ENCODE measurements around the gene PLXDC1.

Gene PLXDC1

DNA sequence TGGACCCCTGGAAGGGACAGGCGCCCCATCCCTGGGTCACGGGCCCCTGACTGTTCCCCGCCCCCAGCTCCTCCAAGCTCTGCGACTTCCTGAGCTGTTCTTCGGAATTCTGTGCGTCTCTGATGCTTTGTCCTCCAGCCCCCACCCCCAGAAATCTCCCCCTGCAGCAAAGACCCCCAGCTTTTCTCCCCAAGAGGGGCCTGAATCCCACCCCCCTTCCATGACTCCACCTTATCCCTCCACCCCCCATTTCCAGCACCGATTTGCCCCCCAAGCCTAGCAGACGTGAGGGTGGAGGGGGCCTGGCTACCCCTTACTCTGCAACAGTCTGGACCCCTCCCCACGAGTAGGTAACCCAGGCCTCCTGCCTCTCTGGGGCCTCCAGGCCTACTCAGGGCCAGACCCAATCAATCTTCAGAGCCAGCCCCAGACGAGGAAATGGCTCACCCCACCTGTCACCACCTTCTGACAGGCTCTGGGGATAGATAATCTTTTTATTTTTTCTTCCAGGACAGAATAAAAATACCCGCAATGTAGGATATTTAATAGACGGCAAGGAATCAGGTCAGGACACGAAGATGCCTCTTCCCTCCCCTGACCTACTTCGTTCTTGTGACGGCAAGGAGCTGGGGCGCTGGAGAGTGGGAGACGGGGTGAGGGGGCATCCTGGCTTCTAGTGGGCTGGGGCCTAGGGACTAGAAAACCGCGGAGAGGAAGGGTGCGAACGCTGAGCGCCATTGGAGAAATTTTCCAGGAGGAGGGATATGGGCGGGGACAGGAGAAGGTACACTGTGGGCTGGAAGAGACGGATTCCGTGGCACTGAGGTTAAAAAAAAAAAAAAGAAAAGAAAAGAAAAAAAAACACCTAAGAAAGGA is 744 bp upstream of the PLXDC1 start:
- DNase-seq (ENCODE audit: low spot score): no peak
- TF ChIP-seq, protein P1, sequence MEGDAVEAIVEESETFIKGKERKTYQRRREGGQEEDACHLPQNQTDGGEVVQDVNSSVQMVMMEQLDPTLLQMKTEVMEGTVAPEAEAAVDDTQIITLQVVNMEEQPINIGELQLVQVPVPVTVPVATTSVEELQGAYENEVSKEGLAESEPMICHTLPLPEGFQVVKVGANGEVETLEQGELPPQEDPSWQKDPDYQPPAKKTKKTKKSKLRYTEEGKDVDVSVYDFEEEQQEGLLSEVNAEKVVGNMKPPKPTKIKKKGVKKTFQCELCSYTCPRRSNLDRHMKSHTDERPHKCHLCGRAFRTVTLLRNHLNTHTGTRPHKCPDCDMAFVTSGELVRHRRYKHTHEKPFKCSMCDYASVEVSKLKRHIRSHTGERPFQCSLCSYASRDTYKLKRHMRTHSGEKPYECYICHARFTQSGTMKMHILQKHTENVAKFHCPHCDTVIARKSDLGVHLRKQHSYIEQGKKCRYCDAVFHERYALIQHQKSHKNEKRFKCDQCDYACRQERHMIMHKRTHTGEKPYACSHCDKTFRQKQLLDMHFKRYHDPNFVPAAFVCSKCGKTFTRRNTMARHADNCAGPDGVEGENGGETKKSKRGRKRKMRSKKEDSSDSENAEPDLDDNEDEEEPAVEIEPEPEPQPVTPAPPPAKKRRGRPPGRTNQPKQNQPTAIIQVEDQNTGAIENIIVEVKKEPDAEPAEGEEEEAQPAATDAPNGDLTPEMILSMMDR (IDR thresholded peaks at IDR 0.05; ENCODE audit: extremely low read depth, missing control alignments): no peak

- DNase-seq (ENCODE audit: low spot score): no peak
- TF ChIP-seq, protein P1 (IDR thresholded peaks at IDR 0.05; ENCODE audit: extremely low read depth, missing control alignments): no peak
Measured at GRCh38 chr17:39150795-39151149, 665 bp downstream of the PLXDC1 start.

DNA sequence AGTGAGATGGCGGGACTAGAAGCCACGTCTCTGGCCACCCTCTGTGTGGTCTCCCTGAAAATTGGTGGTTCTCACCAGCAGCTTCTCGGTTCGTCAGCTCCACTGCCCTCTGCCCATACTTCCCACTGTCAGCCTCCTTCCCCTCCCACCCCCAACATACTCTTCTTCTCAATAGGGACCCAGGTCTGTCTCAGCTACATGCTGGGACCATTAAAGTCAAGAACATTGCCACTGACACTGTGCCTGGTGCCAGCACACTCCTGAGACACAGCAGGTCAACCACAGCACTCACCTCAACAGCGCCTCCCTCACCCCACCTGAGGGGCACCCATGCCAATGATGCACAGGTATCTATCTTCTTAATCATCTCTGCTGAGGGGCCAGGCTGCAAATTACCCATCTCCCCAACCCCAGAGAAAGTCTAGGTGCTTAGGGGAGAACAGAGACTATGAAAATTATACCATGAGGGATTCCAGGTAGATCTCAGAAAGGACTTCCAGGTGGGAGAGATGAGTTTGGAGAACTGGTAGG is 1.3 kb downstream of the PLXDC1 start:
- TF ChIP-seq, protein P1 (IDR thresholded peaks at IDR 0.05; ENCODE audit: extremely low read depth, missing control alignments): no peak
- no peak for DNase-seq (ENCODE audit: low spot score)

DNA sequence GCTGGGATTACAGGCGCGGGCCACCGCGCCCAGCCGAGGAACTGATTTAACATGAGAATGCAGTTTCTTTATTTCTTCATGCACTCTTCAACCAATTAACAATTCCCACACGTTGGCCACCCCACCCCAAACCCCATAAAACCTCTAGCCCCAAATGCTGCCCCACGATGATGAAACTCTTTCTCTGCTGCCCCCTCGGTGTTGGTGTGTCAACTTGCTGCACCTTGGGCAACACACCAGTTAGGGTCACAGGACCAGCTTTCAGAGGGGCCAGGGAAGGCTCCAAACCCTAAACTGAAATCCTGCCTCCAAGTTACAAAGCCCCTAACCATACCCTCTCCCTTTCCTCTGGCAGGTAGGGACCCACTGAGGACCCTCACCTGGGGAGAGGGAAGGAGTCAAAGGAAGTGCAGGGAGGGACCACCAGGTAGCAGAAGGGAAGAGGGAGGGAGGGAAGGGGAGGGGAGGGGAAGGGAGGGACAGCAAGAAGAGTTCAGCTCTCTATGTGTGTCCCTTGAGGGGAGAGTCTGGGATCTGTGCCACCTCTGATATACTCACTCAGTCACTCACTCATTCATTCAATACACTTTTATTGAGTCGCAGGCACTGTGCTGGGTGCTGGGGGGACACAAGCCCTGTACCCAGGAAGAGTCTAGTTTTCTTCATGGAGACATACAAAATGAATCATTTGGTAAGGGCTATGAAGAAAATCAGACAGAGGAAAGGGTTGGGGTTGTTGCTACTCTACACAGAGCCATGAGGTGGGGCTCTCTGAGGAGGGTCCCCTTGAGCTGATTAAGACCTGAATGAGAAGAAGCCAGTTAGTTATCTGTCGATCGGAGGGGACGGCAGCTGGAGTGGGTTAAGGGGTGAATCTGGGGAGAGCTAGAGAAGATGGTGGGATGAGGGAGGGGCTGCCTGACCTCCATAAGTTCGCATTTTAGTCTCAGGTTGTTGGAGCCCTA is 3.9 kb downstream of the PLXDC1 start:
- TF ChIP-seq, protein P1 (IDR thresholded peaks at IDR 0.05; ENCODE audit: extremely low read depth, missing control alignments): no peak

GRCh38 chr17:39146273-39146672 is 5.2 kb downstream of the PLXDC1 start:
- no peak for DNase-seq (ENCODE audit: low spot score)
- TF ChIP-seq, protein P1 (IDR thresholded peaks at IDR 0.05; ENCODE audit: extremely low read depth, missing control alignments): no peak

More for the DNA sequence above, 3.9 kb downstream of the PLXDC1 start:
- DNase-seq (ENCODE audit: low spot score): no peak

- TF ChIP-seq, protein P1 (IDR thresholded peaks at IDR 0.05; ENCODE audit: extremely low read depth, missing control alignments): no peak
Measured at GRCh38 chr17:39145143-39145542, 6.3 kb downstream of the PLXDC1 start.

More at GRCh38 chr17:39145143-39145542, 6.3 kb downstream of the PLXDC1 start:
- DNase-seq (ENCODE audit: low spot score): no peak

Measured in GM20000 (cell line).